Heart left ventricle (tissue), 16 donors: ENCODE results near the gene COLEC12. TPM values are rescaled to one million over a fixed set of nuclear protein-coding genes. Genes with fewer than 3 reads are reported as not detected.
A peak's percentile ranks its signal among the peaks of the same experiment; 100 is the strongest.

Source experiments
- ATAC-seq, 4 donors: fragments of 200-7000 bp; cut with Tn5 transposase; one replicate each; pipeline ENCODE4 v1.9.1; 2020 to 2022; ENCODE audit warnings: moderate library complexity in 4 of 4, mild to moderate bottlenecking in 3 of 4, moderate number of reproducible peaks in 1 of 4
- DNase-seq, 5 donors: peaks; one replicate each; pipeline ENCODE4 v3.0.0-alpha.2; 2020
- H3K27ac ChIP-seq, 12 donors: fragments of 200-600 bp; sonication (generic) in 4 of 12; one replicate each; pipeline versions ENCODE4 v1.5.0 to v1.8.0; 2016 to 2022; ENCODE audit warnings: mild to moderate bottlenecking in 2 of 12
- H3K27me3 ChIP-seq, 9 donors: fragments of 200-600 bp; sonication (generic) in 2 of 9; one replicate each; pipeline versions ENCODE4 v1.5.1 to v1.8.0; 2016 to 2022; ENCODE audit warnings: mild to moderate bottlenecking in 3 of 9
- H3K36me3 ChIP-seq, 9 donors: fragments of 200-600 bp; sonication (generic) in 2 of 9; one replicate each; pipeline versions ENCODE4 v1.5.0 to v1.8.0; 2018 to 2022; ENCODE audit warnings: mild to moderate bottlenecking in 2 of 9
- H3K4me1 ChIP-seq, 12 donors: fragments of 200-600 bp; sonication (generic) in 4 of 12; one replicate each; pipeline versions ENCODE4 v1.5.0 to v1.8.0; 2016 to 2022; ENCODE audit warnings: mild to moderate bottlenecking in 3 of 12
- H3K4me3 ChIP-seq, 12 donors: fragments of 200-600 bp; sonication (generic) in 4 of 12; one replicate each; pipeline versions ENCODE4 v1.5.0 to v1.8.0; 2017 to 2022; ENCODE audit warnings: mild to moderate bottlenecking in 9 of 12, moderate library complexity in 4 of 12
- H3K9me3 ChIP-seq, 12 donors: fragments of 200-600 bp; sonication (generic) in 4 of 12; one replicate each; pipeline versions ENCODE4 v1.5.0 to v1.8.0; 2016 to 2022; ENCODE audit warnings: mild to moderate bottlenecking in 1 of 12
- POLR2A ChIP-seq, 2 donors: fragments of 450-650 bp; IDR thresholded peaks; one replicate each; pipeline ENCODE4 v1.6.1; 2017; ENCODE audit warnings: antibody characterized with exemption in 2 of 2, mild to moderate bottlenecking in 2 of 2, moderate library complexity in 2 of 2
- WGBS, 4 donors: extraction: QIAGEN DNeasy Blood & Tissue Kit in 2 of 4; methylation state at CpG; one replicate each; pipeline versions ENCODE4 v1.1.5 to v1.1.7; 2013 to 2018; 5-methylcytosine and 5-hydroxymethylcytosine counted together
- intact Hi-C, 10 donors: fragments of 100-400 bp; cut with DNase I; formaldehyde crosslinking; loops; one replicate each; pipeline versions ENCODE4 v1.11.1 to v1.14.2; 2022
- polyA plus RNA-seq, 2 donors: library from polyadenylated mRNA; stranded (reverse); fragments of 200-250 nt; gene quantifications; one replicate each; pipeline ENCODE4 v1.2.3, GENCODE V29; 2013
- total RNA-seq, 9 donors: library from RNA; depleted of rRNA in 2 of 9; stranded (reverse); fragments of >200 nt in 2 of 9; fragmentation: NEBNext Ultra II Directional in 3 of 9; extraction: Animal tissue kit (Norgen Biotek cat#: 25700) in 3 of 9; gene quantifications; one replicate each; pipeline versions ENCODE4 v1.1.0 to v1.2.4, GENCODE V29; 2016 to 2023
- TF ChIP-seq, protein P1 (sequence below), 12 donors: fragments of 200-600 bp; sonication (generic) in 4 of 12; IDR thresholded peaks; one replicate each; pipeline versions ENCODE4 v1.5.0 to v1.8.0; 2018 to 2022; ENCODE audit warnings: antibody characterized with exemption in 12 of 12, mild to moderate bottlenecking in 5 of 12
- donor health status: ischemic (EF 13 %, LVEDD 7.1; RV severe dilation, severe dysfunction).
- donor health status: healthy with polysubstance abuse.
- donor health status: DM: no; HTN: yes; CAD: no.
- donor health status: DM: no; HTN: no; CAD: no.
- donor health status: ischemic (EF 25% LVEDD 6.9; RV normal size, moderate dysfunction).
- donor health status: ischemic (EF 25% LVEDD 5.7; RV mildly dilated, moderate dysfunction).
- donor health status: healthy.
- donor health status: DM: yes; HTN: yes; CAD: no.
- donor health status: ischemic (EF 35%, LVEDD 5.7; RV mildly dilated, moderate dysfunction).
- donor health status: nonischemic (EF 11% LVEDD 7.7; RV severe dilation, severe dysfunction).
- donor health status: DM: yes; HTN: yes; CAD: no.
- donor health status: PGD.
- donor health status: ischemic (EF 29% LVEDD 5.4; RV normal size, mild dysfunction).
- donor health status: nonischemic (EF 23%, LVEDD 6.1; RV moderate dilation, normal function).

COLEC12 gene
- total and polyA plus RNA-seq, 11 donors, result 2.2 to 35.9 (median 7.9) TPM

DNA sequence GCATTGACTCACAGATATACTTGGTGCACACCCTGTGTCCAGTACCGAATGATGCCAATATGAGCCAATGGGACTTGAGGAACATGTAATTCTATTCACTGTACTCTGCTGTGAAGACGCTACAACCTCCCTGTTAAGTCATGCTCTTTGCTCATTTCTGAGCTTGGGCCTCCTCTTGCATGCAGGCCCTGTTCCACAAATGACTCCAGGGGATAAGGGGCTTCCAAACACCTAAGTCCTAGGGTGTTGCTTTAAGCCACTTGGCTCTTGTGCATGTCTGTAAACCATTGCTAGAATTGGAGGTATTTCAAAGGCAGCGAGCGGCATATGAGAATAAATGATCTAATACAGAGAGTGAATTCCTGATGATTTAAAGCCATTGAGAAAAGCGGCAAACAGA is 126.7 kb downstream of the COLEC12 start:
- H3K27me3 ChIP-seq, result no peaks in the 10 kb centered on the region
- H3K27ac ChIP-seq, result no peak overlapping the region
- no peak for TF ChIP-seq POLR2A (IDR thresholded peaks at IDR 0.05)
- TF ChIP-seq, protein P1, sequence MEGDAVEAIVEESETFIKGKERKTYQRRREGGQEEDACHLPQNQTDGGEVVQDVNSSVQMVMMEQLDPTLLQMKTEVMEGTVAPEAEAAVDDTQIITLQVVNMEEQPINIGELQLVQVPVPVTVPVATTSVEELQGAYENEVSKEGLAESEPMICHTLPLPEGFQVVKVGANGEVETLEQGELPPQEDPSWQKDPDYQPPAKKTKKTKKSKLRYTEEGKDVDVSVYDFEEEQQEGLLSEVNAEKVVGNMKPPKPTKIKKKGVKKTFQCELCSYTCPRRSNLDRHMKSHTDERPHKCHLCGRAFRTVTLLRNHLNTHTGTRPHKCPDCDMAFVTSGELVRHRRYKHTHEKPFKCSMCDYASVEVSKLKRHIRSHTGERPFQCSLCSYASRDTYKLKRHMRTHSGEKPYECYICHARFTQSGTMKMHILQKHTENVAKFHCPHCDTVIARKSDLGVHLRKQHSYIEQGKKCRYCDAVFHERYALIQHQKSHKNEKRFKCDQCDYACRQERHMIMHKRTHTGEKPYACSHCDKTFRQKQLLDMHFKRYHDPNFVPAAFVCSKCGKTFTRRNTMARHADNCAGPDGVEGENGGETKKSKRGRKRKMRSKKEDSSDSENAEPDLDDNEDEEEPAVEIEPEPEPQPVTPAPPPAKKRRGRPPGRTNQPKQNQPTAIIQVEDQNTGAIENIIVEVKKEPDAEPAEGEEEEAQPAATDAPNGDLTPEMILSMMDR (IDR thresholded peaks at IDR 0.05), result no peak
- DNase-seq (no peak), ATAC-seq (no peak)
- H3K4me1 ChIP-seq, result peaks cover 0 to 83% (median 31%) of the 10 kb centered on the region in 12 donors
- H3K36me3 ChIP-seq, result no peaks in the 10 kb centered on the region
- 97 to 99% (median 98%) methylated on average over 5 of the region's 5 CpGs for WGBS, 4 donors
- no peaks in the 10 kb centered on the region for H3K9me3 ChIP-seq
- no peak overlapping the region for H3K4me3 ChIP-seq
- intact Hi-C loops, result loop anchor here in 2 of 10 donors (10.0 kb wide), 1 partner anchor 81 kb away; no protein-coding TSS in a partner anchor

DNA sequence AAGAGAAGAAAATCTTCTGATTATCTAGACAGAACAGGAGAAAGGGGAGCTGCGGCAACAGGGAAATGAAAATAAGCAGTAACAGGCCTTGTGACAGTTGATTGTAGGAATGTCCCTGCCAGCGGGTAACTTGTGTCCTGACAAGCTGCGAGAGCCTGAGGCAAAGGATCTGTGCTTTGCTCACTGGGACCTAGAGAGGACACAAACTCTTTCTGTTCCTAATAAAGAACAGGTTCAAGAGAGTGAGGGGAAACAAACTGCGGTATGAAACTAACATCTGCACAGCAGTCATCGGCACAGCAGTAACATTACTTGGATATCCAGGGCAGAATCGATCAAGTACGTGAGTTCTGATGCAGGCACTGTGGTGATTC is 128.9 kb downstream of the COLEC12 start:
- Histone ChIP-seq H3K9me3 (no peaks in the 10 kb centered on the region), H3K4me1 (peaks cover 0 to 61% (median 21%) of the 10 kb centered on the region in 12 donors), H3K27ac (peak overlapping the region in 9 of 12 donors; percentile 4 to 62 (median 50)), H3K27me3 (no peaks in the 10 kb centered on the region), H3K36me3 (no peaks in the 10 kb centered on the region), H3K4me3 (no peak overlapping the region)
- WGBS, 4 donors, result 45 to 63% (median 57%) methylated on average over 7 of the region's 7 CpGs
- ATAC-seq (peak in 2 of 4 donors; percentile 32 to 65), DNase-seq (peak in 1 of 5 donors; percentile 32)
- intact Hi-C loops, result loop anchor here in 2 of 10 donors (10.0 kb wide), 1 partner anchor 83 kb away; no protein-coding TSS in a partner anchor
- no peak for TF ChIP-seq POLR2A (IDR thresholded peaks at IDR 0.05)
- TF ChIP-seq, protein P1 (IDR thresholded peaks at IDR 0.05), result no peak

DNA sequence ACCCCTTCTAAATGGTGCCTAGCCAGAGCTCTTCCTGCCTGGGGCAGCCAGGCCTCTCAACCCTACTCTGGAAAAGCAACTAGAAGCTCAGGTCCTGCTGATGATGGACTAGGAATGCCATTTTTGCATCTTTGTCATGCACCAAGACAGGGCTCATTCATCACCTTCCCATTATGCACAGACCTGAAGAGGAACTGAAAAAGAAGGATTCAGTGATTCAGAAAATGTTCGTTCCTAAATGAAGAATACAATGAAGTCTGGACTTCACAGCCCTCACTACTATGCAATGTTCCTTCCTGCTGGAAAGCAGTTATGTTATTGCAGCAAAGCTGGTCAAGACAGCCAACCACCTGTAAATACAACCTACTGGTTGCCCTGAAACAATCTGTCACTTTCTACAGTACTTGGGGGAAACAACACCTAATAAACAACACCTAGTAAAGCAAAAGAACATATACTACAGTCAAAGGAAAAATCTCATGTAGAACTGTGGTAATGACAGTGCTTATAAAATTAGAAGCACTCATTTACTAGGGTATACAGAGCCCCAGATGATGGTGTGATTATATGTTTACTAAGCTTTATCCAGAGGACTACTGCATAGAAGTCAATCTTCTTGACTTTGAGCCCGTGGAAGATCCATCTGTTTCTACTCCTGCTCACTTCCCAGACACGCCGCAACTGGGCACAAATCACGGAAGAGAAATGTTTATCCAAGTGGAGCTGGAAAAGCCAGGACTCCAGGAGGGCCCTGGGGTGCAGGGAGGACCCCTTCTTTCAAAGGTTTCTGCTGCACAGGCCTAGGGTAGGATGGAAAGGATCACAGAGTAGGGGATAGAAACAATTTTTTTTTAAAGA is 129.5 kb downstream of the COLEC12 start:
- no peaks in the 10 kb centered on the region for H3K9me3 ChIP-seq
- no peaks in the 10 kb centered on the region for H3K36me3 ChIP-seq
- TF ChIP-seq POLR2A (IDR thresholded peaks at IDR 0.05), result no peak
- TF ChIP-seq, protein P1 (IDR thresholded peaks at IDR 0.05), result no peak
- H3K27me3 ChIP-seq, result no peaks in the 10 kb centered on the region
- no peak overlapping the region for H3K4me3 ChIP-seq
- 41 to 51% (median 49%) methylated on average over 5 of the region's 5 CpGs for WGBS, 4 donors
- no peak for DNase-seq
- ATAC-seq, result peak in 2 of 4 donors; percentile 22 to 31
- peaks cover 0 to 55% (median 16%) of the 10 kb centered on the region in 12 donors for H3K4me1 ChIP-seq
- intact Hi-C loops, result loop anchor here in 2 of 10 donors (10.0 kb wide), 1 partner anchor 84 kb away; no protein-coding TSS in a partner anchor
- peak overlapping the region in 9 of 12 donors; percentile 4 to 62 (median 50) for H3K27ac ChIP-seq
